Dendritic cell treated with granulocyte-macrophage colony-stimulating factor and Interleukin-4, amounts not matched to agents 40 ng/mL and 50 ng/mL, for 4 days (primary cell): ENCODE data around the gene POLR2H.

Experiments used
- H3K27ac Mint-ChIP-seq: one replicate; pipeline ENCODE4 v1.8.0; 2022; ENCODE audit warnings: mild to moderate bottlenecking, mixed read lengths
- H3K27me3 Mint-ChIP-seq: one replicate; pipeline ENCODE4 v1.8.0; 2022; ENCODE audit warnings: mild to moderate bottlenecking, mixed read lengths
- H3K36me3 Mint-ChIP-seq: one replicate; pipeline ENCODE4 v1.8.0; 2022; ENCODE audit warnings: low read depth, mixed read lengths
- H3K4me1 Mint-ChIP-seq: one replicate; pipeline ENCODE4 v1.8.0; 2022; ENCODE audit warnings: low read depth, mixed read lengths
- H3K4me3 Mint-ChIP-seq: one replicate; pipeline ENCODE4 v1.8.0; 2022; ENCODE audit warnings: mild to moderate bottlenecking, moderate library complexity, mixed read lengths
- H3K9me3 Mint-ChIP-seq: one replicate; pipeline ENCODE4 v1.8.0; 2022; ENCODE audit warnings: mixed read lengths
- intact Hi-C: fragments of 100-400 bp; cut with micrococcal nuclease; formaldehyde crosslinking; loops from one replicate; pipeline ENCODE4 v1.15.0; 2022

POLR2H gene

GRCh38 chr3:184352149-184352785 lies 9.2 kb upstream of the POLR2H start:
- intact Hi-C loops, result no loop called here
- H3K4me1 Mint-ChIP-seq, result peaks cover 12% of the 10 kb centered on the region
- no peaks in the 10 kb centered on the region for H3K9me3 Mint-ChIP-seq
- no peaks in the 10 kb centered on the region for H3K27me3 Mint-ChIP-seq
- no peak overlapping the region for H3K27ac Mint-ChIP-seq
- H3K36me3 Mint-ChIP-seq, result peaks cover 17% of the 10 kb centered on the region
- H3K4me3 Mint-ChIP-seq, result no peak overlapping the region

- Mint-ChIP-seq H3K4me3 (no peak overlapping the region), H3K36me3 (peaks cover 11% of the 10 kb centered on the region), H3K27me3 (no peaks in the 10 kb centered on the region), H3K27ac (no peak overlapping the region), H3K9me3 (no peaks in the 10 kb centered on the region), H3K4me1 (peaks cover 5% of the 10 kb centered on the region)
- intact Hi-C loops, result no loop called here
Measured at GRCh38 chr3:184352897-184353545, 8.5 kb upstream of the POLR2H start.

GRCh38 chr3:184353546-184353941 lies 8.0 kb upstream of the POLR2H start:
- Mint-ChIP-seq H3K4me1 (peaks cover 5% of the 10 kb centered on the region), H3K27ac (no peak overlapping the region), H3K4me3 (no peak overlapping the region), H3K36me3 (peaks cover 11% of the 10 kb centered on the region), H3K27me3 (no peaks in the 10 kb centered on the region), H3K9me3 (no peaks in the 10 kb centered on the region)
- intact Hi-C loops, result no loop called here

- H3K36me3 Mint-ChIP-seq, result peaks cover 11% of the 10 kb centered on the region
- no peak overlapping the region for H3K27ac Mint-ChIP-seq
- H3K4me1 Mint-ChIP-seq, result peaks cover 5% of the 10 kb centered on the region
- peaks cover 7% of the 10 kb centered on the region for H3K27me3 Mint-ChIP-seq
- intact Hi-C loops, result no loop called here
- H3K9me3 Mint-ChIP-seq, result no peaks in the 10 kb centered on the region
- no peak overlapping the region for H3K4me3 Mint-ChIP-seq
Measured at GRCh38 chr3:184354121-184354728, 7.3 kb upstream of the POLR2H start.

- H3K9me3 Mint-ChIP-seq, result no peaks in the 10 kb centered on the region
- H3K27ac Mint-ChIP-seq, result no peak overlapping the region
- peaks cover 8% of the 10 kb centered on the region for H3K27me3 Mint-ChIP-seq
- peaks cover 6% of the 10 kb centered on the region for H3K4me1 Mint-ChIP-seq
- intact Hi-C loops, result no loop called here
- no peak overlapping the region for H3K4me3 Mint-ChIP-seq
- peaks cover 11% of the 10 kb centered on the region for H3K36me3 Mint-ChIP-seq
Measured at GRCh38 chr3:184354754-184355153, 6.8 kb upstream of the POLR2H start.

GRCh38 chr3:184355261-184356040 lies 6.1 kb upstream of the POLR2H start:
- no peak overlapping the region for H3K4me3 Mint-ChIP-seq
- peaks cover 14% of the 10 kb centered on the region for H3K27me3 Mint-ChIP-seq
- H3K4me1 Mint-ChIP-seq, result peaks cover 13% of the 10 kb centered on the region
- no peaks in the 10 kb centered on the region for H3K9me3 Mint-ChIP-seq
- H3K36me3 Mint-ChIP-seq, result peaks cover 11% of the 10 kb centered on the region
- intact Hi-C loops, result no loop called here
- H3K27ac Mint-ChIP-seq, result peak overlapping the region; percentile 32

- no peaks in the 10 kb centered on the region for H3K9me3 Mint-ChIP-seq
- intact Hi-C loops, result no loop called here
- H3K4me1 Mint-ChIP-seq, result peaks cover 26% of the 10 kb centered on the region
- peaks cover 21% of the 10 kb centered on the region for H3K27me3 Mint-ChIP-seq
- no peak overlapping the region for H3K27ac Mint-ChIP-seq
- no peak overlapping the region for H3K4me3 Mint-ChIP-seq
- H3K36me3 Mint-ChIP-seq, result peaks cover 8% of the 10 kb centered on the region
Measured at GRCh38 chr3:184357248-184358123, 4.0 kb upstream of the POLR2H start.

GRCh38 chr3:184358124-184358767 lies 3.3 kb upstream of the POLR2H start:
- Mint-ChIP-seq H3K27me3 (peaks cover 21% of the 10 kb centered on the region), H3K36me3 (peaks cover 9% of the 10 kb centered on the region), H3K4me1 (peaks cover 30% of the 10 kb centered on the region), H3K4me3 (no peak overlapping the region), H3K27ac (no peak overlapping the region), H3K9me3 (no peaks in the 10 kb centered on the region)
- intact Hi-C loops, result no loop called here

GRCh38 chr3:184358921-184359350 lies 2.6 kb upstream of the POLR2H start:
- peaks cover 14% of the 10 kb centered on the region for H3K36me3 Mint-ChIP-seq
- H3K4me1 Mint-ChIP-seq, result peaks cover 36% of the 10 kb centered on the region
- no peak overlapping the region for H3K4me3 Mint-ChIP-seq
- no peaks in the 10 kb centered on the region for H3K9me3 Mint-ChIP-seq
- H3K27me3 Mint-ChIP-seq, result peaks cover 21% of the 10 kb centered on the region
- intact Hi-C loops, result no loop called here
- no peak overlapping the region for H3K27ac Mint-ChIP-seq

- peaks cover 17% of the 10 kb centered on the region for H3K36me3 Mint-ChIP-seq
- intact Hi-C loops, result no loop called here
- peak overlapping the region; percentile 1 for H3K27ac Mint-ChIP-seq
- H3K27me3 Mint-ChIP-seq, result peaks cover 21% of the 10 kb centered on the region
- H3K9me3 Mint-ChIP-seq, result no peaks in the 10 kb centered on the region
- peaks cover 34% of the 10 kb centered on the region for H3K4me1 Mint-ChIP-seq
- H3K4me3 Mint-ChIP-seq, result no peak overlapping the region
Measured at GRCh38 chr3:184359610-184360009, 1.9 kb upstream of the POLR2H start.

GRCh38 chr3:184360070-184360928 lies 1.2 kb upstream of the POLR2H start:
- peak overlapping the region; percentile 1 for H3K27ac Mint-ChIP-seq
- intact Hi-C loops, result no loop called here
- H3K27me3 Mint-ChIP-seq, result peaks cover 21% of the 10 kb centered on the region
- H3K4me3 Mint-ChIP-seq, result peak overlapping the region; percentile 86
- peaks cover 35% of the 10 kb centered on the region for H3K4me1 Mint-ChIP-seq
- no peaks in the 10 kb centered on the region for H3K9me3 Mint-ChIP-seq
- H3K36me3 Mint-ChIP-seq, result peaks cover 24% of the 10 kb centered on the region

GRCh38 chr3:184360929-184361531 lies 480 bp upstream of the POLR2H start:
- Mint-ChIP-seq H3K36me3 (peaks cover 31% of the 10 kb centered on the region), H3K27ac (no peak overlapping the region), H3K9me3 (no peaks in the 10 kb centered on the region), H3K4me1 (peaks cover 37% of the 10 kb centered on the region), H3K27me3 (peaks cover 21% of the 10 kb centered on the region), H3K4me3 (peak overlapping the region; percentile 86)
- intact Hi-C loops, result no loop called here
